NB4 (cell line): ENCODE data around the gene BICD2.

Experiments
- POLR2A ChIP-seq: IDR thresholded peaks from 2 replicates; pipeline ENCODE4 v1.6.1; 2011; ENCODE audit warnings: mild to moderate bottlenecking; ENCODE audit not compliant: insufficient read length; ENCODE audit errors: extremely low read depth
- TF ChIP-seq, protein P1 (sequence below): IDR thresholded peaks from one replicate; pipeline ENCODE4 v1.5.1; 2012; ENCODE audit warnings: low read depth, low read length

DNA sequence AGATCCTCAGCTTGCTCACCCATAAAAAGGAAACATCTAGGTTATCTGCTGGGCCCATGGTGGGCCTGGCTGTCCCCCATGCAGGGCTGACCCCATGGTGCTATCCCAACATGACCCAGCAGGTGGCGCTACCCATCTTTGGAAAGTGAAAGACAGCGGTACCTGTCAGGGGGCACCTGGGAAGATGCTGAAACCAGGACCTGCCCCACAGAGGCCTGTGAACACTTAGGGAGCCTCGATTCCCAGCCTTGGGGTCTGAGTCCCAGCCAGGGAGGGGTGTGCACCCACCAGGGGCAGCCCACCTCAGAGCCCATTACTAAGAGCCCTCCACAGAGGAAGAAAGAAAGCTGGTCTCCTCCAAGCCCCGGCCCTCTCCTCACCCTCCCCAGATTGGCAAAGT, 48.1 kb downstream of the BICD2 start:
- no peak for TF ChIP-seq POLR2A
- TF ChIP-seq, protein P1, sequence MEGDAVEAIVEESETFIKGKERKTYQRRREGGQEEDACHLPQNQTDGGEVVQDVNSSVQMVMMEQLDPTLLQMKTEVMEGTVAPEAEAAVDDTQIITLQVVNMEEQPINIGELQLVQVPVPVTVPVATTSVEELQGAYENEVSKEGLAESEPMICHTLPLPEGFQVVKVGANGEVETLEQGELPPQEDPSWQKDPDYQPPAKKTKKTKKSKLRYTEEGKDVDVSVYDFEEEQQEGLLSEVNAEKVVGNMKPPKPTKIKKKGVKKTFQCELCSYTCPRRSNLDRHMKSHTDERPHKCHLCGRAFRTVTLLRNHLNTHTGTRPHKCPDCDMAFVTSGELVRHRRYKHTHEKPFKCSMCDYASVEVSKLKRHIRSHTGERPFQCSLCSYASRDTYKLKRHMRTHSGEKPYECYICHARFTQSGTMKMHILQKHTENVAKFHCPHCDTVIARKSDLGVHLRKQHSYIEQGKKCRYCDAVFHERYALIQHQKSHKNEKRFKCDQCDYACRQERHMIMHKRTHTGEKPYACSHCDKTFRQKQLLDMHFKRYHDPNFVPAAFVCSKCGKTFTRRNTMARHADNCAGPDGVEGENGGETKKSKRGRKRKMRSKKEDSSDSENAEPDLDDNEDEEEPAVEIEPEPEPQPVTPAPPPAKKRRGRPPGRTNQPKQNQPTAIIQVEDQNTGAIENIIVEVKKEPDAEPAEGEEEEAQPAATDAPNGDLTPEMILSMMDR: peak; percentile 83
